K562 (cell line): ENCODE measurements around the gene C22orf39. TPM values are rescaled to one million over a fixed set of nuclear protein-coding genes. Genes with fewer than 3 reads are reported as not detected.

ENCODE experiments used
- BDP1 ChIP-seq: IDR thresholded peaks from 3 replicates; pipeline ENCODE4 v1.6.1; 2011; ENCODE audit not compliant: insufficient read length, insufficient read depth
- CBX2 ChIP-seq: fragments of 200-600 bp; sonication (generic); IDR thresholded peaks from one replicate; pipeline ENCODE4 v1.6.1; 2012; ENCODE audit warnings: mild to moderate bottlenecking, low read length, inconsistent platforms; ENCODE audit not compliant: insufficient read depth, poor library complexity, severe bottlenecking
- CGGBP1 ChIP-seq: fragments of 250-450 bp; sonication (Bioruptor Pico); IDR thresholded peaks from 2 replicates; pipeline ENCODE4 v1.9.0; 2021; ENCODE audit warnings: mild to moderate bottlenecking
- HSF4 ChIP-seq: fragments of 250-450 bp; sonication (Bioruptor Pico); IDR thresholded peaks from 2 replicates; pipeline ENCODE4 v2.1.2; 2022; ENCODE audit warnings: mild to moderate bottlenecking, moderate library complexity, borderline replicate concordance
- ILF3 ChIP-seq: fragments of 450-650 bp; IDR thresholded peaks from 2 replicates; pipeline ENCODE4 v1.6.1; 2018; ENCODE audit warnings: antibody characterized with exemption, mild to moderate bottlenecking, moderate library complexity, borderline replicate concordance
- KDM2B ChIP-seq: fragments of 250-450 bp; sonication (Bioruptor Pico); IDR thresholded peaks from 2 replicates; pipeline ENCODE4 v1.8.0; 2021; ENCODE audit warnings: mild to moderate bottlenecking, moderate library complexity
- PBX2 ChIP-seq, 2 experiments: IDR thresholded peaks in 1 of 2; conservative IDR thresholded peaks in 1 of 2; 2 replicates each; pipeline ENCODE4 v1.6.1; 2016; ENCODE audit warnings: low read depth in 2 of 2, mild to moderate bottlenecking in 1 of 2, missing compliant biosample characterization in 1 of 2, missing genetic modification characterization in 1 of 2, moderate library complexity in 1 of 2
- PHF8 ChIP-seq: fragments of 200-600 bp; sonication (generic); IDR thresholded peaks from 2 replicates; pipeline ENCODE4 v1.6.1; 2012; ENCODE audit warnings: mixed run types, mild to moderate bottlenecking, inconsistent platforms, low read length, moderate library complexity, borderline replicate concordance
- POLR2B ChIP-seq: fragments of 450-650 bp; IDR thresholded peaks from 2 replicates; pipeline ENCODE4 v1.6.1; 2018; ENCODE audit warnings: low read depth; ENCODE audit not compliant: partially characterized antibody
- RBFOX2 ChIP-seq: fragments of 200-400 bp; formaldehyde crosslinking; IDR thresholded peaks from 2 replicates; pipeline ENCODE4 v1.6.1; 2017; ENCODE audit warnings: low read depth, mild to moderate bottlenecking, low read length, moderate library complexity
- RBM14 ChIP-seq: fragments of 200-400 bp; formaldehyde crosslinking; IDR thresholded peaks from 2 replicates; pipeline ENCODE4 v1.6.1; 2018; ENCODE audit warnings: low read depth, mild to moderate bottlenecking, low read length, moderate library complexity, borderline replicate concordance; ENCODE audit not compliant: insufficient read depth
- SIX5 ChIP-seq, 2 experiments: IDR thresholded peaks; 2 replicates each; pipeline ENCODE4 v1.6.1; 2011; ENCODE audit warnings: low read length in 2 of 2, borderline replicate concordance in 1 of 2, low read depth in 1 of 2, mild to moderate bottlenecking in 1 of 2, moderate library complexity in 1 of 2; ENCODE audit not compliant: insufficient read depth in 1 of 2
- THAP7 ChIP-seq: fragments of 250-450 bp; sonication (Bioruptor Pico); IDR thresholded peaks from 2 replicates; pipeline ENCODE4 v1.5.0; 2021
- ZBTB17 ChIP-seq: fragments of 450-650 bp; formaldehyde crosslinking; IDR thresholded peaks from 2 replicates; pipeline ENCODE4 v1.4.0; 2020; ENCODE audit warnings: mild to moderate bottlenecking
- ZBTB49 ChIP-seq: sonication (generic); formaldehyde crosslinking; IDR thresholded peaks from 2 replicates; pipeline ENCODE4 v1.8.0; 2022; ENCODE audit warnings: missing genetic modification reagents, mild to moderate bottlenecking, borderline replicate concordance
- ZNF124 ChIP-seq: sonication (generic); formaldehyde crosslinking; IDR thresholded peaks from 2 replicates; pipeline ENCODE4 v1.8.1; 2022; ENCODE audit warnings: missing genetic modification reagents
- ZNF253 ChIP-seq: fragments of 250-450 bp; sonication (Bioruptor Pico); conservative IDR thresholded peaks from 2 replicates; pipeline ENCODE4 v1.6.1; 2021; ENCODE audit warnings: mild to moderate bottlenecking
- ZNF431 ChIP-seq: sonication (generic); formaldehyde crosslinking; IDR thresholded peaks from 2 replicates; pipeline ENCODE4 v1.8.0; 2022; ENCODE audit warnings: mild to moderate bottlenecking, missing genetic modification reagents
- polyA plus RNA-seq, 8 experiments: library from polyadenylated mRNA; depleted of rRNA in 4 of 8; stranded (reverse) in 5 of 8; unstranded in 3 of 8; fragments of >200 nt; fragmentation: Nextera tagmentation in 2 of 8; fragmentation: Illumina TruSeq in 1 of 8; extraction: Ambion mirVana in 2 of 8; extraction: Trizol in 1 of 8; gene quantifications; 2 replicates each; pipeline versions ENCODE4 v1.2.1 to v1.2.3, GENCODE V29; 2011 to 2014; ENCODE audit warnings: inconsistent platforms in 1 of 8, missing spikeins in 1 of 8
- total RNA-seq, 7 experiments: library from RNA; depleted of rRNA in 6 of 7; stranded (reverse); fragments of >200 nt in 6 of 7; fragmentation: Illumina TruSeq in 2 of 7; extraction: Trizol in 2 of 7; gene quantifications; 2 replicates each; pipeline versions ENCODE4 v1.2.1 to v1.2.3, GENCODE V29; 2011 to 2021; ENCODE audit warnings: low replicate concordance in 1 of 7
- TF ChIP-seq, protein P1 (sequence below), 3 experiments: IDR thresholded peaks in 2 of 3; conservative IDR thresholded peaks in 1 of 3; 2 replicates each; pipeline ENCODE4 v1.5.1; 2011 to 2012; ENCODE audit warnings: low read length in 3 of 3, mild to moderate bottlenecking in 3 of 3, control low read depth in 2 of 3, improper control_type of control experiment in 1 of 3, inconsistent platforms in 1 of 3, low read depth in 1 of 3, mixed read lengths in 1 of 3, moderate library complexity in 1 of 3; ENCODE audit not compliant: insufficient read depth in 2 of 3

Gene C22orf39
- total and polyA plus RNA-seq, 9 of the 15 experiments (the other 6 are each of a cell fraction or from before 2014, with no cell fraction given), result 20.4 to 139 (median 66.8) TPM

DNA sequence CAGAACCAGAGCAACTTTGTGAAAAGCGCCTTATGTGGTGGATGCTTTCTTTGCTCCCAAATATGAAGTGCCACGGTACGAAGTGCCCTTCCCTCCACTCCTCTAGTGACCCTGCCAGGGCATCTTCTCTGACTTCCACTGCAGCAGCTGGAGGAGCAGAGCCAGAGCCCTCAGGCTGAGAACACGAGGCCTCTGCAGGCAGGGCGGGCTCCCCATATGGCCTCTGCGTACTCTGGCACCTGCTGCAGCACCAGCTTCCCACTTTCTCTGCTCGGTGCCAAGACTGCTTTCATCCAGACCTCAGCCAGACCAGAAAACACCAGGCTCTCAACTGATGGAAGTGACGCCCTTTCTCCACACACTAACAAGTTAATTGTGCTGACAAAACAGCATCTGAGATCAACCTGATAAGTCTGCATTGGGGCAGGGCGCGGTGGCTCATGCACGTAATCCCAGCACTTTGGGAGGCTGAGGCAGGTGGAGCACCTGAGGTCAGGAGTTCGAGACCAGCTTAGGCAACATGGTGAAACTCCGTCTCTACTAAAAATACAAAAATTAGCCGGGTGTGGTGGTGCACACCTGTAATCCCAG, 18.7 kb upstream of the C22orf39 start (continued):
- no peak for TF ChIP-seq ZBTB49 (CRISPR knock-in tag)
- TF ChIP-seq ZBTB17, result no peak
- no peak for TF ChIP-seq ILF3
- TF ChIP-seq ZNF124 (CRISPR knock-in tag), result no peak
- TF ChIP-seq CGGBP1 (CRISPR knock-in tag), result no peak
- 0 out of 2 replicates have a peak, but pooled peaks have one; percentile 23 for TF ChIP-seq THAP7
- TF ChIP-seq ZNF253 (CRISPR knock-in tag), result 0 out of 2 replicates have a peak, but pooled peaks have one; percentile 9
- TF ChIP-seq POLR2B, result peak; percentile 34
- TF ChIP-seq ZNF431 (CRISPR knock-in tag), result no peak
- TF ChIP-seq BDP1, result no peak
- no peak for TF ChIP-seq HSF4 (CRISPR knock-in tag)
- TF ChIP-seq PBX2 (CRISPR knock-in tag; IDR thresholded peaks at IDR 0.05; ENCODE audit: low read depth), result no peak
- TF ChIP-seq PBX2 (tag; conservative IDR thresholded peaks at IDR 0.05; ENCODE audit: low read depth), result no peak
- TF ChIP-seq RBM14, result no peak
- peak; percentile 30; the same call in 1 of the 2 replicates for TF ChIP-seq RBFOX2
- TF ChIP-seq CBX2, result no peak
- TF ChIP-seq PHF8, result no peak
- no peak for TF ChIP-seq KDM2B (CRISPR knock-in tag)
- no peak for TF ChIP-seq SIX5 (IDR thresholded peaks at IDR 0.05; ENCODE audit: borderline replicate concordance in 1 of 2, insufficient read depth in 1 of 2, low read depth in 1 of 2, low read length in 2 of 2)
- TF ChIP-seq, protein P1, sequence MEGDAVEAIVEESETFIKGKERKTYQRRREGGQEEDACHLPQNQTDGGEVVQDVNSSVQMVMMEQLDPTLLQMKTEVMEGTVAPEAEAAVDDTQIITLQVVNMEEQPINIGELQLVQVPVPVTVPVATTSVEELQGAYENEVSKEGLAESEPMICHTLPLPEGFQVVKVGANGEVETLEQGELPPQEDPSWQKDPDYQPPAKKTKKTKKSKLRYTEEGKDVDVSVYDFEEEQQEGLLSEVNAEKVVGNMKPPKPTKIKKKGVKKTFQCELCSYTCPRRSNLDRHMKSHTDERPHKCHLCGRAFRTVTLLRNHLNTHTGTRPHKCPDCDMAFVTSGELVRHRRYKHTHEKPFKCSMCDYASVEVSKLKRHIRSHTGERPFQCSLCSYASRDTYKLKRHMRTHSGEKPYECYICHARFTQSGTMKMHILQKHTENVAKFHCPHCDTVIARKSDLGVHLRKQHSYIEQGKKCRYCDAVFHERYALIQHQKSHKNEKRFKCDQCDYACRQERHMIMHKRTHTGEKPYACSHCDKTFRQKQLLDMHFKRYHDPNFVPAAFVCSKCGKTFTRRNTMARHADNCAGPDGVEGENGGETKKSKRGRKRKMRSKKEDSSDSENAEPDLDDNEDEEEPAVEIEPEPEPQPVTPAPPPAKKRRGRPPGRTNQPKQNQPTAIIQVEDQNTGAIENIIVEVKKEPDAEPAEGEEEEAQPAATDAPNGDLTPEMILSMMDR (IDR thresholded peaks at IDR 0.05 in 2 of 3, conservative IDR thresholded peaks at IDR 0.05 in 1 of 3; ENCODE audit: insufficient read depth in 2 of 3, low read depth in 1 of 3, low read length in 3 of 3), result no peak
